ENCODE measurements around the gene FCRLB. TPM values are rescaled to one million over a fixed set of nuclear protein-coding genes. Genes with fewer than 3 reads are reported as not detected.
A peak's percentile ranks its signal among the peaks of the same experiment; 100 is the strongest.
"Not testable (repeated sequence)": the region's sequence is repeated elsewhere in the genome, so short reads cannot be mapped to it uniquely, and the experiment has no call there.

Gene FCRLB
- total and polyA plus RNA-seq, 5 experiments from 2014 or later, result 0.77 to 2.1 (median 1.1) TPM

DNA sequence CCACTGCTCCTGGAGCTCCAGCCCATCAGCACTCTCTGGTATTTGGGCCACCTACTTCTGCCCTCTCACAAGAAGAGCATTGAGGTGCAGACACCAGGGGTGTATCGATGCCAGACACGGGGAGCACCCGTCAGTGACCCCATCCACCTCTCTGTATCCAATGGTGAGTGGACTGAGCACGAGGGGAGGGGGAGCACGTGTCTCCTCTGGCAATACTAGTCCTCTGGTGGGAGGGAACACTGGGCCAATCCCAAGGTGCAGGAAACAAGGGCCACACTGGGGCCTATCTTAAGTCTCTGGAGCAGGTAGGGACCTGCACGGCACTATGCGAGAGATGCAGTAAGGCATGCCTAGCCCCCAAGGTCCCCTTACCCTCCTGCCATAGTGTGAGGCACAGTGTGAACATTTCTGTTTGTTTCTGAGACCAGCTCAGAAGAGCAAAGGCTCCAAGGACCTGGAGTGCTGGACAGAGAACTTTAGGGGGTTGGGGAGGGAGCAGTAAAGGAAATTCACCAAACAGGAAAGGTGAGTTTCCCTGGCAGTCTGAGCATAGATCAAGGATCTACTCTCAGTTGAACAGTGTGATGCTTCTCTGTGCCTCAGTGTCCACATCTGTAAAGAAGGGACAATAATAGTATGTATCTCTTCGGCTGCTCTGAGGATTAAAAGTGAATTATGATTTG, 2.3 kb downstream of the FCRLB start:
- ATAC-seq (no peak), DNase-seq (no peak)
- POLR2A ChIA-PET, result interaction anchor here (0.7 kb wide), 1 partner anchor 151 kb away, joined by 3 read pairs; no protein-coding TSS in a partner anchor
- H3K9me3 Mint-ChIP-seq, result no peaks in the 10 kb centered on the region
- H3K27me3 Mint-ChIP-seq, result peaks cover 0 to 5% (median 0%) of the 10 kb centered on the region in 5 donors
- no peak overlapping the region for H3K4me3 Mint-ChIP-seq
- H3K27ac Mint-ChIP-seq, result no peak overlapping the region
- no peaks in the 10 kb centered on the region for H3K36me3 Mint-ChIP-seq
- H3K4me1 Mint-ChIP-seq, result peaks cover 16 to 52% (median 25%) of the 10 kb centered on the region in 4 donors

- peak overlapping the region; percentile 91 to 99 (median 94) for H3K4me3 Mint-ChIP-seq
- DNase-seq, H3K36me3 Mint-ChIP-seq, ATAC-seq, H3K9me3 Mint-ChIP-seq, H3K27me3 Mint-ChIP-seq: not testable (repeated sequence)
- POLR2A ChIA-PET, result interaction anchor here (1.4 to 2.7 kb wide), 7 partner anchors 13 to 218 kb away, joined by 3 to 49 read pairs (median 12); partner anchors contain the start of gene DUSP12
- H3K4me1 Mint-ChIP-seq, result peaks cover 20 to 54% (median 37%) of the 10 kb centered on the region in 4 donors
- peak overlapping the region in 9 of 10 donors; percentile 50 to 93 (median 77) for H3K27ac Mint-ChIP-seq
Observed at GRCh38 chr1:161725258-161725907, 4.0 kb downstream of the FCRLB start.

DNA sequence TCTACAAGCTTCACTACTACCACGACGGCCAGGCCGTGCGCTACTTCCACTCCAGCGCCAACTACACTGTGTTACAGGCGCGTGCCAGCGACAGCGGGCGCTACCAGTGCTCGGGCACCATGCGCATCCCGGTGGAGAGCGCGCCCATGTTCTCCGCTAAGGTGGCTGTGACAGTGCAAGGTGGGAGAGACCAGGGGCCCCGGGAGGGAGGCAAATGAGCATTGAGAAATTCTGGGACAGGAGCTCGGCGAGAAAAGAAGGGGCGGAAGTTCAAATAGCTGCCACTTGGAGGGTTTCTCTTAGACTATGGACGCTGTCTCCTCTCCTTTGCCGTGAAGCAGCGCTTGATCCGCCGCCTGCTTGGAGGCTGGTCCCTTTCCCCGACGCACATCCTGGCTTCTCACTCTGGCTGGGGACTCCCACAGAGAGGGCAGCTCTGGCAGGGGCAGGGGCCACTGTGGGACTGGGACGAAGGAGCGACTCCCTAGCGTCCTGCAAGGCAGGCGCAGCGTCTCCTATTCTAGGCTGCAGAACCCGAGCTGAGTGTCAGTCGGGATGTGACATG, 4.6 kb downstream of the FCRLB start:
- Mint-ChIP-seq H3K9me3 (no peaks in the 10 kb centered on the region), H3K27ac (peak overlapping the region; percentile 58 to 93 (median 88)), H3K27me3 (peaks cover 0 to 5% (median 0%) of the 10 kb centered on the region in 5 donors), H3K4me3 (peak overlapping the region; percentile 91 to 99 (median 94)), H3K4me1 (peaks cover 20 to 57% (median 38%) of the 10 kb centered on the region in 4 donors), H3K36me3 (no peaks in the 10 kb centered on the region)
- POLR2A ChIA-PET, result interaction anchor here (0.7 to 2.7 kb wide), 10 partner anchors 9 to 219 kb away, joined by 3 to 49 read pairs (median 7); partner anchors contain the start of gene DUSP12
- ATAC-seq, result peak; percentile 36 to 45
- DNase-seq, result peak; percentile 5 to 63 (median 36)

- Mint-ChIP-seq H3K4me1 (peaks cover 20 to 54% (median 38%) of the 10 kb centered on the region in 4 donors), H3K9me3 (no peaks in the 10 kb centered on the region), H3K36me3 (no peaks in the 10 kb centered on the region), H3K4me3 (peak overlapping the region; percentile 91 to 99 (median 94)), H3K27ac (peak overlapping the region; percentile 58 to 95 (median 90)), H3K27me3 (peaks cover 0 to 7% (median 0%) of the 10 kb centered on the region in 5 donors)
- ATAC-seq (peak; percentile 67 to 71), DNase-seq (peak; percentile 48 to 88 (median 68))
- POLR2A ChIA-PET, result interaction anchor here (0.5 to 2.7 kb wide), 14 partner anchors 10 to 781 kb away, joined by 3 to 49 read pairs (median 5); partner anchors contain the start of gene DUSP12
Observed at GRCh38 chr1:161726473-161727255, 5.3 kb downstream of the FCRLB start.

DNA sequence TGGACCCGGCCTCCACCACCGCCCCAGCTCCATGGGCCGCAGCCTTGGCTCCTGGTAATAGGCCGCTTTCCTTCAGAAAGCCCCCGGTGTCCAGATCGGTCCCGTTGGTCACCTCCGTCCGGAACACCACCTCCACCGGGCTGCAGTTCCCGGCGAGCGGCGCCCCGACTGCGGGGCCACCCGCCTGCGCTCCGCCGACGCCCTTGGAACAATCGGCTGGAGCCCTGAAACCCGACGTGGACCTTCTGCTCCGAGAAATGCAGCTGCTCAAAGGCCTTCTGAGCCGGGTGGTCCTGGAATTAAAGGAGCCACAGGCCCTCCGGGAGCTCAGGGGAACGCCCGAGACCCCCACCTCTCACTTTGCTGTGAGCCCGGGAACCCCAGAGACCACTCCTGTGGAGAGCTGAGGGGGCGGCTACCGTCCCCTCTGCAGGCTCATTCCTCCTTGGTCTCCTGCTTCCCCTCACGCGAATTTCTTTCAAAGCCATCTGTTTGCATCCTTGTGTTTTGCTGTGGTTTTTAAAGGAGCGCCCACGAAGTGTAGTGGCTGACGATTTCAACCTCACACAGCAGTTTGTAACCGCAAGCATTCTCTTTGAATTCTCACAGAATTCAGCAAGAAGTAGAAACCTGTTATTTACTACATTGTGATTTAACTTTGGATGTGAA, 6.0 kb downstream of the FCRLB start:
- peaks cover 20 to 48% (median 38%) of the 10 kb centered on the region in 4 donors for H3K4me1 Mint-ChIP-seq
- H3K27ac Mint-ChIP-seq, result peak overlapping the region; percentile 45 to 97 (median 92)
- POLR2A ChIA-PET, result interaction anchor here (0.5 to 2.7 kb wide), 9 partner anchors 11 to 780 kb away, joined by 3 to 49 read pairs (median 8); partner anchors contain the start of gene DUSP12
- H3K36me3 Mint-ChIP-seq, result no peaks in the 10 kb centered on the region
- H3K9me3 Mint-ChIP-seq, result no peaks in the 10 kb centered on the region
- peak in 9 of 10 donors; percentile 9 to 85 (median 61) for DNase-seq
- peak overlapping the region; percentile 91 to 99 (median 94) for H3K4me3 Mint-ChIP-seq
- H3K27me3 Mint-ChIP-seq, result peaks cover 0 to 6% (median 0%) of the 10 kb centered on the region in 5 donors
- peak; percentile 50 to 53 for ATAC-seq

DNA sequence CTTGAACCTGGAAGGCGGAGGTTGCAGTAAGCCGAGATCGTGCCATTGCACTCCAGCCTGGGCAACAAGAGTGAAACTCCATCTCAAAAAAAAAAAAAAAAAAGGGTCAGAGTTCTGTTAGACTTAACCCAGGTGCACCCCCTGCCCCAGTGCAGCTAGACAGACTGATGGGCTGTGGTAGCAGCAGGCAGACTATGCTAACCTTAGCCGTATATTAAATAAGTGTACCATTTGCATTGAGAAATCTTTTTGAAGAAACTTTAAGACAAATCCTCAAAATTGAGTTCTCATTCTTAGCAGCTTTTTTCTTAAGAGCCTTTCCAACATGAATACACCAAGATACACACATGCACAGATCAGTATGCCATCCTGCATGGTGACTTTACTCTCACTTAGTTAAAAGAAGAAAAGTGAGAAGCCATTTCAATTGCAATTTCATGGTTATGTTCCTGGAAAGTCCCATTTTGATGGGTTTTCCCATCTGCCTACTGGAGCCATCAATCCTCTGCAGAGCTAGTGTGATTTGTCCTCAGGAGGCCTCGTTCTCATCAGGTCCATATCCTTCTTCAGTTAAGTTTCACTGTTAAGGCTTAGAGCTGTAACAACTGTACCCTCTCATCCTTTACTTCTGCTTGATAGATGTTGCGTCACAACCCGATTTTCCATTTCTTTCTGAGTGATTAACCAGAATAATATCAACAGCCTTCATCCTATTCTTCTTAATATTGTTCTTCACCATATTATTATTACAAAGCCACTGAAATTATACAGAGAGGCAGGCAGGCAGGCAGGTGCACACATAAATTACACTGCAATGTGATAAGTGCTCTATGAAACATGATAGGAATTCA, 7.3 kb downstream of the FCRLB start:
- DNase-seq (no peak), ATAC-seq (no peak)
- H3K4me1 Mint-ChIP-seq, result peaks cover 22 to 48% (median 38%) of the 10 kb centered on the region in 4 donors
- H3K9me3 Mint-ChIP-seq, result no peaks in the 10 kb centered on the region
- peak overlapping the region in 7 of 10 donors; percentile 1 to 99 (median 94) for H3K4me3 Mint-ChIP-seq
- H3K36me3 Mint-ChIP-seq, result no peaks in the 10 kb centered on the region
- peaks cover 0 to 6% (median 0%) of the 10 kb centered on the region in 5 donors for H3K27me3 Mint-ChIP-seq
- POLR2A ChIA-PET, result interaction anchor here (0.6 kb wide), 1 partner anchor 199 kb away, joined by 3 read pairs; no protein-coding TSS in a partner anchor
- peak overlapping the region in 1 of 10 donors; percentile 17 for H3K27ac Mint-ChIP-seq

GRCh38 chr1:161730050-161730564, 8.8 kb downstream of the FCRLB start:
- no peaks in the 10 kb centered on the region for H3K36me3 Mint-ChIP-seq
- ATAC-seq (no peak), DNase-seq (no peak)
- peak overlapping the region in 4 of 10 donors; percentile 11 to 61 (median 38) for H3K27ac Mint-ChIP-seq
- H3K27me3 Mint-ChIP-seq, result peaks cover 0 to 6% (median 0%) of the 10 kb centered on the region in 5 donors
- H3K9me3 Mint-ChIP-seq, result no peaks in the 10 kb centered on the region
- H3K4me3 Mint-ChIP-seq, result peak overlapping the region in 2 of 10 donors; percentile 8 to 15
- POLR2A ChIA-PET, result interaction anchor here (0.6 to 0.7 kb wide), 2 partner anchors 22 to 428 kb away, joined by 3 read pairs; no protein-coding TSS in a partner anchor
- peaks cover 19 to 42% (median 32%) of the 10 kb centered on the region in 4 donors for H3K4me1 Mint-ChIP-seq

GRCh38 chr1:161731241-161731640, 9.9 kb downstream of the FCRLB start:
- peaks cover 0 to 6% (median 0%) of the 10 kb centered on the region in 5 donors for H3K27me3 Mint-ChIP-seq
- DNase-seq (no peak), ATAC-seq (no peak)
- POLR2A ChIA-PET, result no interaction called here
- H3K36me3 Mint-ChIP-seq, result no peaks in the 10 kb centered on the region
- H3K9me3 Mint-ChIP-seq, result no peaks in the 10 kb centered on the region
- no peak overlapping the region for H3K4me3 Mint-ChIP-seq
- H3K4me1 Mint-ChIP-seq, result peaks cover 13 to 33% (median 23%) of the 10 kb centered on the region in 4 donors
- peak overlapping the region in 1 of 10 donors; percentile 69 for H3K27ac Mint-ChIP-seq

DNA sequence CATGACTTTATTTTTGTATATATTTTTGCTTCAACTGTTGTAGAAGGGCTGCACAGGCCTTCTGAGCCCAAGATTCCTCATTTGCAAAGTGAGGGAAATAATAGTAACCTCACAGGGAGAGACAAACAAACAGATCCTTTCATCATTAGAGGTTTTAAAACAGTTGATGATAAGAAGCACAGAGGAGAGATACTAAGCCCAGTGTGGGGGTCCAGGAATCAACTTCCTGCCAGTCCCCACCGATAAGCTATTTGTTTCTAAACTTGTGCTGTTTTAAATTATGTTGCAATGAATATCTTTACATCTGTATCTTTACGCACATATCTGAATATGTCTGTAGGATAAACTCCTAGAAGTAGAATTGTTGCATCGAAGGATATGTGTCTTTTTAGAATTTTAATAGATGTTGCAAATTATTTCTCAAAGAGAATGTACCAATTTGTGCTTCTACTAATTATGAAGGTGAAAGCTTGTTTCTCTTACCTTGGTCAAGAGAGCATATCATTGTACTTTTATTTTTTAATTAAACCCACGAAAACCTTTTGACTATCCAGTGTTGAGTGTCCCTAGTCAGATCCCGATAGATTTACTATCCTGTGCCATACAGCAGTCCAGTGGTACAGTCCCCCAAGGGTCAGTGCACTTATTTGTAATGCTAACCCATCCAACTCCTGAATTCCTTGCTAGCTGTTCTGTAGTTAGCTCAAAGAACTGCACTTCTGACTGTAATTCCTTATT, 10.8 kb downstream of the FCRLB start:
- Mint-ChIP-seq H3K9me3 (no peaks in the 10 kb centered on the region), H3K36me3 (no peaks in the 10 kb centered on the region), H3K4me3 (no peak overlapping the region), H3K27ac (no peak overlapping the region), H3K4me1 (peaks cover 13 to 33% (median 23%) of the 10 kb centered on the region in 4 donors), H3K27me3 (peaks cover 0 to 6% (median 0%) of the 10 kb centered on the region in 5 donors)
- no peak for DNase-seq
- POLR2A ChIA-PET, result no interaction called here
- no peak for ATAC-seq

DNA sequence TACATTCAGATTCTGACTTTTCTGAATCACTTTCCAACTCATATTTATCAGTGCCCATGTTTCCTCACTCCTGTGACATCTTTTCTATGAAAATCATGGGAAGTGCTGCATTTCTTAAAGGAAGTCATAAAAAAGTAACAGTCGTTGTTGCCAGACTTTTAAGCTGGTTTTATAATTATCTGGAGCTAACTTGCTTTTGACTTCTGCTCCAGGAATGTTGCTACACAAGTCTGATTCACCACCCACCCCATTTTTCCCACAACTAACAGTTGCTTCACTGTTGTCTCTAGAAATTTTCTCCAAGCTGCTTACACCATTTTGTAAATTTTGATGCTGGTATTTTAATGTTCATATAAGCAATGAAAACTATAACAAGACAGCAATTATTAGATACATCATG, 12.2 kb downstream of the FCRLB start:
- Mint-ChIP-seq H3K27ac (no peak overlapping the region), H3K27me3 (peaks cover 0 to 6% (median 0%) of the 10 kb centered on the region in 5 donors), H3K4me3 (no peak overlapping the region), H3K4me1 (peaks cover 9 to 30% (median 15%) of the 10 kb centered on the region in 4 donors), H3K36me3 (no peaks in the 10 kb centered on the region), H3K9me3 (no peaks in the 10 kb centered on the region)
- ATAC-seq (no peak), DNase-seq (no peak)
- POLR2A ChIA-PET, result no interaction called here
